ENCODE measurements around the gene SHC1. TPM values are rescaled to one million over a fixed set of nuclear protein-coding genes. Genes with fewer than 3 reads are reported as not detected.

The SHC1 gene
- total RNA-seq = 329 and 340 TPM in 2 replicates

DNA sequence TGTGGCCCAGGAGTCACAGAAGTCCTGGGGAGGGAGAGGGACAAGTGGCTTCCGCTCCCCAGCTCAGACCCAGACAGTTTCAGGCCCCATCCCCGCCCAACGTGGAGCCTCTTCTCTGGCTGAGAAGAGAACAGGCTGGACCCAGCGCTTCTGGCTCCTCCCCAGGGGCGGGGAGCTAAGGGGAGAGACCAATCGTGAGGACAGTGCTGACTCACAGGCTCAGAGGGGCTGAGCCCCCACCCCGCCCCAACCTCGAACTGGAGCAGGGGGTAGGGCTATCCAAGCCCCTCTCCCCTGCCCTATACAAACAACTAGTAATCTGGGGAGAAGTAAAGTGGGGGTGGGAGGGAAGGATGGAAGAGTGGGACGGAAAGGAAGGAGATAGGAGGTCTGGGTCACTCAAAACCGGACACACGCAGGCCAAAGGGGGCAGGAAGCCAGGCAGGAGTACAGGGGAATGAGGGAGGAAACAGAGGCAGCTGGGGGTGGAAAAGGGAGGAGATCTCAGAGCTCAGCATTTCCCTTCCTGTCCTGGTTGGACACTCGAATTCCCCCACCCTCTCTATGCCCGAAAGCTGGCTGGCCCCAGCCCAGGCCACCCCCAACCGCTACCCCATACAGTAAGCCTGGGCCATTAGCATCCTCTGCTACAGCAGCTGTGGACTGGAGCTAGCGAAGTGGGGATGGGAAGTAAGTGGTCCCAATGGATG lies at the start of gene SHC1:
SHC1 (minus strand) TSS at position 117 of the 710 bp plus-strand sequence. CDS start 221 bp downstream, outside the sequence.

GRCh38 chr1:155002464-155003226 lies 32.1 kb upstream of the SHC1 start, which contains the start of gene ZBTB7B:
Gene ZBTB7B (plus strand): TSS chr1:155002802. CDS start chr1:155014661, 11,859 bp downstream.

DNA sequence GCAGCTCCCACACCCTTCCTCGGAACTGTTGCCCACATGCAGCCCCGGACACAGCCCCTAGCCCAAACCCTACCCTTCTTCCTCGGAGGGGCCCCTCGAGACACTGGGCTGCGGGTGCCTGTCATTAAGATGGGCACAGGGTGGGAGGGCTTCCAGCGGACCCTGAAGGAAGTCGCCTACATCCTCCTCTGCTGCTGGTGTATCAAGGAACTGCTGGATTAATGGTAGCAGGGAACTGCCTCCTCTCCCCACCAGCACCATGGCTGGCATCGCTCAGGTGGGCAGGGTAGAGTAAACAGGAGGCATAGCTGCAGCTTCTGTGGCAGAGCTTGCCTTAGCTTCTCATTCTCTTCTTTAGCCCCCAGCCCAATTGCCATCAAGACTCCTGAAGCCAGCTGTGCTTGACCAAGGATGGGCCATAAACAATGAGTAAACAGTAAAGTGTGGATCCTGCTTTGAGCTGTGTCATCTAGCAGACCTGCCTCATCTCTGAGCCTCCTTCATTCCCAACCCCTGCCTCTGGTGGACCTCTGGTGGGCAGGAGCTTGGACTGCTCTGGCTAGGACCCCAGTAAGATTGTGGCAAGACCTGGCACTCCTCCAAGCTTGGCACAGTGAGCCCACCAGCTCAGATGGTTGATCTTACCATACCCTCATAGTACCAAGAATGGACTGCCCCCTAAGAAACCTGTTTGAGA lies 23.2 kb upstream of the SHC1 start, which contains the start of gene LENEP:
LENEP (plus strand) TSS at position 15 of the 697 bp plus-strand sequence; CDS start at position 37, 22 bp downstream.

DNA sequence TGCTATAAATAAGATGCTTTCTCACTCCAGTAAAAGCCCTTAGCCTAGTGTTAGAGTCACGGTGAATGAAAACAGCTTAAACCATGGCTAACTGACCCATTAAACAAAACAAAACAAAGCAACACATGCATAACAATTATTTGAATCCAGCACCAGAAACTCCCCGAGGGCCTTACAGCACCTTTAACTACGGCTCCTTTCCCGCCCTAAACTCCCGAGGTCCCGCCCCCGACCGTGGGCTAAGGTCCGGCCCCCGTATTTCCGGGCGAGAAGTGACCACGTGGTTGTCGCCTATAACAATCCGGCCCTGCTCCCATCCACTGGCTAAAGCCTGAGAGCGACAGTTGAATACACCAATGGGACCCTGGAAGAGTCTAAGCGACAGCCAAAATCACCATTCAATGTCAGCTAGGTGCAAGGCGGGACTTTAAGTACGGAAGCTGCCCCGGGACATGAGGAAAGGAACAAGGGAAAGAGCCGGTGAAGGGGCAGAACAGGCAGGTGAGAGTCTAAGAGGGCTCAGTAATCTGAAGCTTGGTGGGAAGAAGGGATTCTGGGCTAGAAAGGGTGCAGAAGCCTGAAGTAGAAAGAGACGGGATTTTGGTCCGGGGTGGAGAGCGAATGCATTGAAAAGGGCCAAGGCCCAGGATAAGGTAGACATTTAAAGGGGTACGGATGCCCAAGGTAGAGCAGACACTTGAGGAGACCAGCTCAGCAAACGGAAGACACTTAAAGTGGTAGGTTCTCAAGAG lies 12.5 kb upstream of the SHC1 start, which contains the start of gene FLAD1:
FLAD1 (plus strand) TSS at position 448 of the 752 bp plus-strand sequence. CDS start 351 bp downstream, outside the sequence.

GRCh38 chr1:154974102-154974807 lies 3.7 kb upstream of the SHC1 start, which contains the start of gene CKS1B:
Gene CKS1B (plus strand): TSS chr1:154974681. CDS start chr1:154974746, 65 bp downstream.

DNA sequence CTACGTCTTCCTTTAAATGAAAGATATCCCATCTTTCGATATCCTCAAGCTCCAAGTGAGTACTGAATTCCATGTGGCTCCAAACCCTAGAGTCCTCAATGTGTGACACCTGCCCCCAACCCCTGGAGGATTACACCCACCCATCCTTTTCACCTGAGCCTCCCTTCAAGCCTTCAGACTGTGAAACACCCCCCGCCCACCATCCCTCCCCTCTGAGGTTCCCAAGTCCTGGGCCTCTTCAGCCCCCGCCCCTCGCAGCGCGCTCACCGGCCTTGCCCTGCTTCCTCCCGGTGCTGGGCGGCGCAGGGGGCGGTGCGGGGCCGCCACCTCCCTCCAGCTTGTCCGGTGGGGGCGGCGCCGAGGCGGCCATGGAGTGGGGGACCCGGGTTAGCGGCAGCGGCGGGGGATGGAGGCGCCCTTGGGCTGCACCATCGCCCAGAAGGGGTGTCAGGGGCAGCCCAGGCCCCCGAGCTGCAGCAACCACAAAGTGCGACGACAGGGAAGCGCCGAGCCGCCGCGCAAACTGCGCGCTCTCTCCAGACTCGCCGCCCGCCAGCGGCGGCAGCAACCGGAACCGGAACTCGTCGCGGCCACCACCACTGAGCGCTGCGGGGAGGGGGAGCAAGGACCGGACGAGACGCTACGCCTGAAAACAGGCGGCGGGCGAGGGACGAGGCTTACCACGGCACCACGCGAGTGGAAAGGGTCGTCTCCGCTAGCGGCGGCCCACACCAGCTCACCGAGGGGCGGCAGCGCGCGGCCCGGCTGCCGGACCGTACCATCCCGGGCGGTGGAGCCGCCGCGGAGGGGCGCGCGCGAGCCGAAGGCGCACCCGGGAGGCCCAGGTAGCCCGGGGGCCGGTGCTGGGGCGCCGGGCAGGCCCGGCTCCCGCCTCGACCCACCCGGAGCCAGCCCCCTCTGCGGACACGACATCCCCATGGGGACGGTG lies 9.1 kb downstream of the SHC1 start, which contains the start of gene PYGO2:
PYGO2 (minus strand) TSS at position 576 of the 949 bp plus-strand sequence; CDS start at position 370, 206 bp downstream.

GRCh38 chr1:154955718-154956543 lies 14.6 kb downstream of the SHC1 start, which contains the start of gene PBXIP1:
Gene PBXIP1 (minus strand): TSS chr1:154956099. CDS start chr1:154953721, 2,378 bp downstream.

GRCh38 chr1:154936555-154937084 lies 33.9 kb downstream of the SHC1 start, which contains the start of gene PMVK:
Gene PMVK (minus strand): TSS chr1:154936719. CDS start chr1:154936685, 34 bp downstream.

Other genes starting within 250 kb of the SHC1 start
- gene KCNN3, start 100.5 kb downstream of the SHC1 start, total RNA-seq = not detected in 2 replicates
- gene PMVK, start 34.0 kb downstream of the SHC1 start, total RNA-seq = 14.1 and 14.2 TPM in 2 replicates
- gene PBXIP1, start 14.6 kb downstream of the SHC1 start, total RNA-seq = 45.0 and 48.2 TPM in 2 replicates
- gene PYGO2, start 9.0 kb downstream of the SHC1 start, total RNA-seq = 14.2 and 16.1 TPM in 2 replicates
- gene CKS1B, start 3.9 kb upstream of the SHC1 start, total RNA-seq = 84.4 and 128 TPM in 2 replicates
- 31.4 and 42.1 TPM in 2 replicates for gene FLAD1, start 12.6 kb upstream of the SHC1 start, total RNA-seq
- not detected in 2 replicates for gene LENEP, start 22.8 kb upstream of the SHC1 start, total RNA-seq
- 10.8 and 14.7 TPM in 2 replicates for gene ZBTB7B, start 32.1 kb upstream of the SHC1 start, total RNA-seq
- gene DCST2, start 63.0 kb upstream of the SHC1 start, total RNA-seq = 0.18 and 0.29 TPM in 2 replicates
- not detected in 2 replicates for gene DCST1, start 63.1 kb upstream of the SHC1 start, total RNA-seq
- 84.7 and 112 TPM in 2 replicates for gene ADAM15, start 80.6 kb upstream of the SHC1 start, total RNA-seq
- gene EFNA4, start 93.0 kb upstream of the SHC1 start, total RNA-seq = 4.6 and 7.8 TPM in 2 replicates
- 0.53 and 0.58 TPM in 2 replicates for gene EFNA3, start 108.1 kb upstream of the SHC1 start, total RNA-seq
- not detected in 2 replicates for gene EFNA1, start 157.1 kb upstream of the SHC1 start, total RNA-seq
- 78.3 and 119 TPM in 2 replicates for gene SLC50A1, start 165.1 kb upstream of the SHC1 start, total RNA-seq
- gene DPM3, start 169.8 kb upstream of the SHC1 start, total RNA-seq = 218 and 219 TPM in 2 replicates
- gene KRTCAP2, start 202.6 kb upstream of the SHC1 start, total RNA-seq = 192 and 276 TPM in 2 replicates
- gene TRIM46, start 203.1 kb upstream of the SHC1 start, total RNA-seq = 3.7 and 5.8 TPM in 2 replicates
- gene THBS3, start 237.2 kb upstream of the SHC1 start, total RNA-seq = 19.0 and 21.3 TPM in 2 replicates
- 105 and 129 TPM in 2 replicates for gene MTX1, start 237.9 kb upstream of the SHC1 start, total RNA-seq